Activated T-cell treated with anti-CD3 and anti-CD28 coated beads, Interleukin-2, amount 50 U/mL, for 72 hours (primary cell): ENCODE results near the gene TSPYL1. TPM values are rescaled to one million over a fixed set of nuclear protein-coding genes. Genes with fewer than 3 reads are reported as not detected.

Experiments
- ATAC-seq, 2 donors: fragments of 150-1000 bp; cut with Tn5 transposase; replicated peaks in 1 of 2; 2 replicates each; pipeline ENCODE4 v1.10.0; 2021; ENCODE audit warnings: moderate library complexity in 2 of 2, mild to moderate bottlenecking in 1 of 2
- DNase-seq, 2 donors: peaks; one replicate each; pipeline ENCODE4 v3.0.0; 2021 to 2022; ENCODE audit warnings: mixed read lengths in 1 of 2
- H3K27ac Mint-ChIP-seq: one replicate; pipeline ENCODE4 v1.8.0; 2022; ENCODE audit warnings: mild to moderate bottlenecking, moderate library complexity, mixed read lengths
- H3K27me3 Mint-ChIP-seq: one replicate; pipeline ENCODE4 v1.8.0; 2022; ENCODE audit warnings: low read depth, mixed read lengths
- H3K36me3 Mint-ChIP-seq, 2 donors: one replicate each; pipeline ENCODE4 v1.8.0; 2022; ENCODE audit warnings: mixed read lengths in 2 of 2, mild to moderate bottlenecking in 1 of 2; ENCODE audit not compliant: insufficient read depth in 2 of 2
- H3K4me1 Mint-ChIP-seq: one replicate; pipeline ENCODE4 v1.8.0; 2022; ENCODE audit warnings: low read depth, mixed read lengths
- H3K4me3 Mint-ChIP-seq, 2 donors: one replicate each; pipeline ENCODE4 v1.8.0; 2022; ENCODE audit warnings: mild to moderate bottlenecking in 2 of 2, mixed read lengths in 2 of 2, moderate library complexity in 2 of 2
- H3K9me3 Mint-ChIP-seq, 2 donors: one replicate each; pipeline ENCODE4 v1.8.0; 2022; ENCODE audit warnings: mixed read lengths in 2 of 2
- total RNA-seq, 2 donors: library from RNA; stranded (reverse); gene quantifications; one replicate each; pipeline ENCODE4 v1.2.3, GENCODE V29; 2022

TSPYL1 gene
- total RNA-seq, 2 donors from 2014 or later, result 43.2 to 55.0 TPM

DNA sequence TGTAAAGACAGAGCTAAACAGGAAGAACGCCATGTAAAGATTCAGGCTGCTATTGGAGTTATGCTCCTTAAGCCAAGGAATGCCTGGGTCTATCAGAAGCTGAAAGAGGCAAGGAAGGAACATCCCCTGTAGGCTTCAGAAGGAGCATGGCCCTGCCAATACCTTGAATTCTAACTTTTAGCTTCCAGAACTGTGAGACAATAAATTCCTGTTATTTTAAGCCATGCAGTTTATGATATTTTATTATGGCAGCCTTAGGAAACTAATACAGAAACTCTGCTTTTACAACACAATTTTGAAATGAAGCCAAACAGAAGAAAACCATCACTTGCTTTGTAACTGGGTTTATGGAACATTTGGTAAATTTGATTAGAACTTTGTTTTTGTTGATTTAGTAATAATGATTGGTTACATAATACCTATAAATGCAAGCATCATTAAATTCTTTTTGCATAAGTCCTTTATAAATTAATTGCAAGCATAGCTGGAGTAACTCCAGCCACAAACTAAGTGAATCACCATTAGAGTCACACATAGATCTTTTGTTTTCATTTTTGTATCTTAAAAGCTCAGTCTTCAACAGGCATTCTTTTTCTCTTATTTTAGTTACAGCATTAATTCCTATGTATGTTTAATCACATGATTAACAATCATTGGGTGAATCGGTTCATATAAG, 33.5 kb upstream of the TSPYL1 start:
- DNase-seq (no peak), ATAC-seq (no peak)
- H3K4me3 Mint-ChIP-seq, result no peak overlapping the region
- no peaks in the 10 kb centered on the region for H3K27me3 Mint-ChIP-seq
- H3K4me1 Mint-ChIP-seq, result no peaks in the 10 kb centered on the region
- no peak overlapping the region for H3K27ac Mint-ChIP-seq
- no peaks in the 10 kb centered on the region for H3K36me3 Mint-ChIP-seq
- H3K9me3 Mint-ChIP-seq, result no peaks in the 10 kb centered on the region

GRCh38 chr6:116309657-116310056, 29.9 kb upstream of the TSPYL1 start:
- H3K9me3 Mint-ChIP-seq, result no peaks in the 10 kb centered on the region
- no peak overlapping the region for H3K27ac Mint-ChIP-seq
- H3K4me3 Mint-ChIP-seq, result no peak overlapping the region
- no peak for DNase-seq
- no peaks in the 10 kb centered on the region for H3K36me3 Mint-ChIP-seq
- H3K27me3 Mint-ChIP-seq, result no peaks in the 10 kb centered on the region
- ATAC-seq, result no peak
- H3K4me1 Mint-ChIP-seq, result no peaks in the 10 kb centered on the region

- no peak for DNase-seq
- H3K27me3 Mint-ChIP-seq, result no peaks in the 10 kb centered on the region
- no peaks in the 10 kb centered on the region for H3K36me3 Mint-ChIP-seq
- H3K4me3 Mint-ChIP-seq, result no peak overlapping the region
- H3K4me1 Mint-ChIP-seq, result no peaks in the 10 kb centered on the region
- no peaks in the 10 kb centered on the region for H3K9me3 Mint-ChIP-seq
- ATAC-seq, result no peak
- no peak overlapping the region for H3K27ac Mint-ChIP-seq
These were observed 29.3 kb upstream of the TSPYL1 start for GRCh38 chr6:116309001-116309400.

DNA sequence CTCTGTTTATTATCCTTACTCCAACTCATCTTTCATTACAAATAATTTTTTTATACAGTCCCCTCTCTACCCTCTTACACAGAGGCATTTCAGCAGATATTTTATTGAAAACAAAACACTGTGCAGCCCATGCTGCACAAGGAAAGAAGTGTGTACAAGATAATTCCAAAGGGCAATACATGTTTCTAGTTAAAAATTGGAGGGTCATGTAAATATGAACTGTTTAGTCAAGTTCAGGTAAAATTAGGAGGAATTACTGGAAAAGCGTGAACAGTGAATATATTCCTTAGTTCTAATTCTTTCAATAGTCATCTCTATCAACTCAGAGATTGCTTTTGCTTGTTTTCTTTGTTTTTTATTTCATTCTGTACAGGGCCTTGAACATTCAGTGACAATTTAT, 27.9 kb upstream of the TSPYL1 start:
- DNase-seq, result no peak
- ATAC-seq, result no peak
- Mint-ChIP-seq H3K4me3 (no peak overlapping the region), H3K4me1 (no peaks in the 10 kb centered on the region), H3K27ac (no peak overlapping the region), H3K27me3 (no peaks in the 10 kb centered on the region), H3K36me3 (no peaks in the 10 kb centered on the region), H3K9me3 (no peaks in the 10 kb centered on the region)

DNA sequence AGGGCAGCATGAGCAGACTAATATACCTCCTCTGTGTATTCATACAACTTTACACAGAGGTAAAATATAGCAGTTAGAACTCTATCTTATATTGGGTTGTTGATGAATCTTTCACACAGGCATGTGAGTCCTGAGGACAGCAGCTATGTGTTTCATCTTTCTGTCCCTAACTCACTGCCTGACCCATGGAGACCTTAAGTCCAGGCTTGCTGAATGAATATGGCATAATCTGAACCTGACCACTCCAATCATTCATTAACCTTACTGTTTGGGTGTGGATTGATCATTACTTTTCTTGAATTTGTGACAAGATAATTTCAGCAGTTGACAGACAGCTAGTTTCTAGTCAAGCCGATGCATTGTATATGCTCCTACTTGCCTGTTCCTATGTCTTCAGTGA, 27.3 kb upstream of the TSPYL1 start:
- H3K27ac Mint-ChIP-seq, result no peak overlapping the region
- H3K27me3 Mint-ChIP-seq, result no peaks in the 10 kb centered on the region
- no peaks in the 10 kb centered on the region for H3K36me3 Mint-ChIP-seq
- DNase-seq (no peak), ATAC-seq (no peak)
- no peaks in the 10 kb centered on the region for H3K4me1 Mint-ChIP-seq
- H3K4me3 Mint-ChIP-seq, result no peak overlapping the region
- no peaks in the 10 kb centered on the region for H3K9me3 Mint-ChIP-seq

DNA sequence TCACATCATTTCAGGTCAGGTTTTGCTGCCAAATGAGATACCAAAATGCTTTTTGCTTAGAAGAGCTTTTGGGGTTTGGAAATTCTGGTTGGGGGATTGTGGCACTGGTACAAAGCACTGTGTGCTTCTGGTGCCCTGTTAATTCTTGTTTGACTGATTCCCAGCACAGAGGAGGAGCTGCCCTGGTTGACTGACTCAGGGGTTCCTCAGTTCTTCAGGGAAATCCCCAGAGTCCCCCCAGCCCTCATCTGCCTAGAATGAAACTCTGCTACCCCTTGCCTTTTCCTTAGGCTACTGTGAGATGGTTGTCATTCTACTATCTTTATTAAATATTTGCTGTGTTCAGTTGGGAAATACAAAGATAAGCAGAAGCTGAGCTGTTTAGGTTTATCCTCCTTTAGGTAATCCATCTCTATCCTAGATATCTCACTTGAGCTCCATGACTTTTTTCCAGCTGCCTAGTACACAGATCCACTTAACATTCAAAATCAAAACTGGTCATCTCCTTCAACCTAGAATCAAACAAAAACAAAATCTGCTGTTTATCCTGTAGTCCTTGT, 24.9 kb upstream of the TSPYL1 start:
- Mint-ChIP-seq H3K27me3 (no peaks in the 10 kb centered on the region), H3K4me3 (no peak overlapping the region), H3K27ac (no peak overlapping the region), H3K9me3 (peaks cover 0 to 3% of the 10 kb centered on the region in 2 donors), H3K4me1 (no peaks in the 10 kb centered on the region), H3K36me3 (no peaks in the 10 kb centered on the region)
- DNase-seq, result no peak
- no peak for ATAC-seq

- Mint-ChIP-seq H3K4me3 (no peak overlapping the region), H3K27me3 (no peaks in the 10 kb centered on the region), H3K27ac (no peak overlapping the region), H3K36me3 (peaks cover 0 to 3% of the 10 kb centered on the region in 2 donors), H3K4me1 (no peaks in the 10 kb centered on the region), H3K9me3 (peaks cover 3 to 7% of the 10 kb centered on the region in 2 donors)
- DNase-seq, result no peak
- no peak for ATAC-seq
These were observed 21.4 kb upstream of the TSPYL1 start for GRCh38 chr6:116301104-116301503.

DNA sequence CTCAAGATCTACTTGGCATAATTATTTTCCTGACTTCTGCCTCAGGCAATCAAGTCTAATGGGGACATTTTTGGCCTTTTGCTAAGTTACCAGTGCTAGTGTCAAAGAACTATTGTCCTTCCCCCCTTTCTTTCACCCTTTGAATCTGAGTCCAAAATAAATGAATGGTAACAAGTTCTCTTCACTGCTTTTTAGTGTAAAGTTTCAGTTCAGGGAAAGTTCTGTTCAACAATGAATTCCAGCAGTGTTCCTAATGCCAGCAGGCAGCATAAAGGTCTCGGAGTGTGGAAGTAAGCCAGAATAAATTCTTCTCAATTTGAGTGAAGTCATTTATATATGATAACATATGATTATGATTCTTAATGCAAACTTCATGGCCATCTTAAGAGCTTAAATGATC, 20.8 kb upstream of the TSPYL1 start:
- ATAC-seq (no peak), DNase-seq (no peak)
- peaks cover 3 to 7% of the 10 kb centered on the region in 2 donors for H3K9me3 Mint-ChIP-seq
- H3K27ac Mint-ChIP-seq, result no peak overlapping the region
- H3K4me1 Mint-ChIP-seq, result no peaks in the 10 kb centered on the region
- H3K4me3 Mint-ChIP-seq, result no peak overlapping the region
- no peaks in the 10 kb centered on the region for H3K27me3 Mint-ChIP-seq
- H3K36me3 Mint-ChIP-seq, result peaks cover 0 to 3% of the 10 kb centered on the region in 2 donors

GRCh38 chr6:116298973-116299372, 19.2 kb upstream of the TSPYL1 start:
- H3K36me3 Mint-ChIP-seq, result peaks cover 0 to 3% of the 10 kb centered on the region in 2 donors
- no peak overlapping the region for H3K27ac Mint-ChIP-seq
- H3K27me3 Mint-ChIP-seq, result no peaks in the 10 kb centered on the region
- peaks cover 3 to 7% of the 10 kb centered on the region in 2 donors for H3K9me3 Mint-ChIP-seq
- ATAC-seq (no peak), DNase-seq (no peak)
- no peaks in the 10 kb centered on the region for H3K4me1 Mint-ChIP-seq
- no peak overlapping the region for H3K4me3 Mint-ChIP-seq

DNA sequence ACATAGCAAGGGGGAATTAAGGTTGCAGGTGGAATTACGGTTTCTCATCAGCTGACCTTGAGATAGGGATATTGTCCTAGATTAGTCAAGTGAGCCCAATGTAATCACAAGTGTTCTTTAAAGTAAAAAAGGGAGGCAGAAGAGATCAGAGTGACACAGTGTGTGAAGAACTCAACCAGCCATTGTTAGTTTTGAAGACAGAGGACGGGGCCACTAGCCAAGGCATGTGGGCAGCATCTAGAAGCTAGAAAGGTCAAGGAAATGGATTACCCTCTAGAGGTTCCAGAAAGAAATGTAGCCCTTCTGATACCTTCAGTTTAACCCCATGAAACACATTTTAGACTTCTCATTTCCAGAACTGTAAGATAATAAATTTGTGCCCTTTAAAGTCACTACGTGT, 18.5 kb upstream of the TSPYL1 start:
- ATAC-seq, result no peak
- Mint-ChIP-seq H3K36me3 (peaks cover 0 to 3% of the 10 kb centered on the region in 2 donors), H3K27me3 (no peaks in the 10 kb centered on the region), H3K4me3 (no peak overlapping the region), H3K9me3 (peaks cover 3 to 7% of the 10 kb centered on the region in 2 donors), H3K4me1 (no peaks in the 10 kb centered on the region), H3K27ac (no peak overlapping the region)
- DNase-seq, result no peak

DNA sequence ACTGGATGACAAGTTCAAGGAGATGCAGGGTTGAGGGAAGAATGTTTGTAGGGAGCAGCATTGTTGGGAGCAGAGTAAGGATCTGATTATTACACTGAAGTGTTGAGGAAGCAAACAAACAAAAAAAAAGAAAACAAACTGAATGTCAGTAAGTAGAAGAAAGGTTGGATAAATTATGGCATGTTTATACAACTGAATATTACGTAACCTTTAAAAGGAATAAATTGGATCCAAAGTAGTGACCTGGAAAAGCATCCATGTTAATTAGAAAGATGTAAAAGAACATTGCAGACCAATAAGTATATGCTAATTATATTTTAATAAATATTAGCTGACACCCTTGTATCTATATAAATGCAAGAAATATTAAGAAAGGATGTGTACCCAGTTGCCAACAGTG, 12.8 kb upstream of the TSPYL1 start:
- H3K4me3 Mint-ChIP-seq, result no peak overlapping the region
- no peaks in the 10 kb centered on the region for H3K4me1 Mint-ChIP-seq
- DNase-seq, result no peak
- no peak overlapping the region for H3K27ac Mint-ChIP-seq
- no peaks in the 10 kb centered on the region for H3K36me3 Mint-ChIP-seq
- no peak for ATAC-seq
- H3K27me3 Mint-ChIP-seq, result no peaks in the 10 kb centered on the region
- no peaks in the 10 kb centered on the region for H3K9me3 Mint-ChIP-seq

DNA sequence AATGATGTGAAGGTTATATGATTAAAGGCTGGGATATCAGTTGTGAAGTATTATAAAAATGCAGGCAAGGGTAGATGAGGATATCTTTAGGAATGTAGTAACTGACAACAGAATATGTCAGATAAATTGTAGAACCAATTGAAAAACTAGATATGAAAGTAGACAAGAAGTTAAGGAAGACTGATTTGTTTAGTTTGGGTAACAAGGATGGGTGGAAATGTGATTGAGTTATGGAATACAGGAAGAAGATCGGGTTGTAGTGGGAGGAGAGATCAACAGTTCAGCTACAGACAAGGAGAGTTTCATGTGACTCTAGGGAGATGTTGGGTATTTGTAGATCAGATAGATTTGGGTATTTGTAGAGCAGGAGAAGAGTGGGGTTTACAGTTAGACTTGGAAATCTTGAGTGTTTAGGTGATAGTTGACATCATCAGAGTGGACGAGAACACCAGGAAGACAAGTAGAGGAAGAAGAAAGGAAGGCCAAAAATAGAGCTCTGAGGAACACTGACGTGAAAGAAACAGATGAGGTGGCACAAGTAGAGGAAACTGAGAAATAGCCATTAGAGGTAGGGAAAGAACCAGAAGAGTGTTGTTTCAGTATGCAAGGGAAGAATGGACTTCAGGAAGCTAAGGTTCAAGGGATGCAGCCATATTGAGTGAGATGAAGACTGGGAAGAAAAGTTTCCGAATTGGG, 12.1 kb upstream of the TSPYL1 start:
- no peaks in the 10 kb centered on the region for H3K36me3 Mint-ChIP-seq
- H3K4me1 Mint-ChIP-seq, result no peaks in the 10 kb centered on the region
- DNase-seq, result no peak
- no peaks in the 10 kb centered on the region for H3K27me3 Mint-ChIP-seq
- no peak for ATAC-seq
- no peak overlapping the region for H3K27ac Mint-ChIP-seq
- no peaks in the 10 kb centered on the region for H3K9me3 Mint-ChIP-seq
- H3K4me3 Mint-ChIP-seq, result no peak overlapping the region

- ATAC-seq, result no peak
- no peaks in the 10 kb centered on the region for H3K36me3 Mint-ChIP-seq
- H3K4me1 Mint-ChIP-seq, result no peaks in the 10 kb centered on the region
- no peak for DNase-seq
- H3K27ac Mint-ChIP-seq, result no peak overlapping the region
- H3K9me3 Mint-ChIP-seq, result no peaks in the 10 kb centered on the region
- no peak overlapping the region for H3K4me3 Mint-ChIP-seq
- H3K27me3 Mint-ChIP-seq, result no peaks in the 10 kb centered on the region
These were observed 11.1 kb upstream of the TSPYL1 start for GRCh38 chr6:116290799-116291198.
